ENCODE measurements around the gene CAPN5.

The CAPN5 gene

GRCh38 chr11:77155556-77156130 is 88.9 kb downstream of the CAPN5 start:
- Histone ChIP-seq H4K8ac (ENCODE audit: low read depth, low read length) (no peak overlapping the region), H3K9me3 (ENCODE audit: insufficient read depth, low read depth, low read length) (no peaks in the 10 kb centered on the region), H3K4me1 (ENCODE audit: control insufficient read depth in 1 of 2, insufficient read depth in 2 of 2, low read length in 2 of 2) (no peaks in the 10 kb centered on the region), H3K27me3 (ENCODE audit: insufficient read depth, low read length) (no peaks in the 10 kb centered on the region), H3K36me3 (ENCODE audit: control insufficient read depth in 1 of 2, insufficient read depth in 2 of 2, low read length in 2 of 2) (no peaks in the 10 kb centered on the region), H3K14ac (ENCODE audit: low read length) (no peak overlapping the region), H2BK120ac (ENCODE audit: insufficient read depth, low read length, poor library complexity) (no peak overlapping the region), H3K4me2 (ENCODE audit: low read length) (no peak overlapping the region), H3K79me1 (ENCODE audit: low read length) (no peaks in the 10 kb centered on the region), H2BK5ac (ENCODE audit: low read depth, low read length, poor library complexity) (no peak overlapping the region), H2AFZ (ENCODE audit: insufficient read depth, low read length, poor library complexity) (no peak overlapping the region), H2AK5ac (ENCODE audit: low read length) (no peak overlapping the region), H3K4me3 (ENCODE audit: low read depth, low read length) (no peak overlapping the region), H3K9ac (ENCODE audit: low read length) (no peak overlapping the region), H3K23ac (ENCODE audit: low read length) (no peak overlapping the region), H3K27ac (ENCODE audit: low read depth, low read length) (no peak overlapping the region), H3K18ac (ENCODE audit: low read length) (no peak overlapping the region), H3K79me2 (ENCODE audit: control insufficient read depth, insufficient read depth, low read length, poor library complexity) (no peaks in the 10 kb centered on the region), H3K4ac (ENCODE audit: low read depth, low read length) (no peak overlapping the region), H4K91ac (ENCODE audit: low read depth, low read length) (no peak overlapping the region), H4K12ac (ENCODE audit: low read depth, low read length) (no peak overlapping the region), H2BK12ac (ENCODE audit: low read length) (no peak overlapping the region)
- no CpG with 5 or more reads among the region's 13 CpGs for WGBS (ENCODE audit: extremely low coverage, insufficient coverage, insufficient read length)
- DNase-seq = no peak

- H3K27ac ChIP-seq (ENCODE audit: low read depth, low read length) = no peak overlapping the region
- DNase-seq = no peak
- H3K18ac ChIP-seq (ENCODE audit: low read length) = no peak overlapping the region
- no peaks in the 10 kb centered on the region for H3K9me3 ChIP-seq (ENCODE audit: insufficient read depth, low read depth, low read length)
- no peaks in the 10 kb centered on the region for H3K79me1 ChIP-seq (ENCODE audit: low read length)
- no peak overlapping the region for H4K8ac ChIP-seq (ENCODE audit: low read depth, low read length)
- no CpG with 5 or more reads among the region's 26 CpGs for WGBS (ENCODE audit: extremely low coverage, insufficient coverage, insufficient read length)
- no peak overlapping the region for H3K4me3 ChIP-seq (ENCODE audit: low read depth, low read length)
- H2BK12ac ChIP-seq (ENCODE audit: low read length) = no peak overlapping the region
- no peak overlapping the region for H3K4ac ChIP-seq (ENCODE audit: low read depth, low read length)
- H3K14ac ChIP-seq (ENCODE audit: low read length) = no peak overlapping the region
- no peak overlapping the region for H2AFZ ChIP-seq (ENCODE audit: insufficient read depth, low read length, poor library complexity)
- no peaks in the 10 kb centered on the region for H3K79me2 ChIP-seq (ENCODE audit: control insufficient read depth, insufficient read depth, low read length, poor library complexity)
- no peaks in the 10 kb centered on the region for H3K4me1 ChIP-seq (ENCODE audit: control insufficient read depth in 1 of 2, insufficient read depth in 2 of 2, low read length in 2 of 2)
- no peak overlapping the region for H2BK120ac ChIP-seq (ENCODE audit: insufficient read depth, low read length, poor library complexity)
- no peaks in the 10 kb centered on the region for H3K36me3 ChIP-seq (ENCODE audit: control insufficient read depth in 1 of 2, insufficient read depth in 2 of 2, low read length in 2 of 2)
- no peak overlapping the region for H3K23ac ChIP-seq (ENCODE audit: low read length)
- no peak overlapping the region for H3K4me2 ChIP-seq (ENCODE audit: low read length)
- no peaks in the 10 kb centered on the region for H3K27me3 ChIP-seq (ENCODE audit: insufficient read depth, low read length)
- no peak overlapping the region for H2AK5ac ChIP-seq (ENCODE audit: low read length)
- H4K12ac ChIP-seq (ENCODE audit: low read depth, low read length) = no peak overlapping the region
- no peak overlapping the region for H3K9ac ChIP-seq (ENCODE audit: low read length)
- no peak overlapping the region for H2BK5ac ChIP-seq (ENCODE audit: low read depth, low read length, poor library complexity)
- no peak overlapping the region for H4K91ac ChIP-seq (ENCODE audit: low read depth, low read length)
Measured at GRCh38 chr11:77156396-77157195, 89.8 kb downstream of the CAPN5 start.

- Histone ChIP-seq H2BK120ac (ENCODE audit: insufficient read depth, low read length, poor library complexity) (no peak overlapping the region), H4K91ac (ENCODE audit: low read depth, low read length) (no peak overlapping the region), H2BK12ac (ENCODE audit: low read length) (no peak overlapping the region), H3K79me2 (ENCODE audit: control insufficient read depth, insufficient read depth, low read length, poor library complexity) (no peaks in the 10 kb centered on the region), H3K4me2 (ENCODE audit: low read length) (no peak overlapping the region), H3K27me3 (ENCODE audit: insufficient read depth, low read length) (no peaks in the 10 kb centered on the region), H3K4me3 (ENCODE audit: low read depth, low read length) (peak overlapping the region; percentile 0), H3K79me1 (ENCODE audit: low read length) (no peaks in the 10 kb centered on the region), H3K27ac (ENCODE audit: low read depth, low read length) (no peak overlapping the region), H3K18ac (ENCODE audit: low read length) (no peak overlapping the region), H2AFZ (ENCODE audit: insufficient read depth, low read length, poor library complexity) (no peak overlapping the region), H4K12ac (ENCODE audit: low read depth, low read length) (no peak overlapping the region), H3K4ac (ENCODE audit: low read depth, low read length) (no peak overlapping the region), H3K14ac (ENCODE audit: low read length) (no peak overlapping the region), H2BK5ac (ENCODE audit: low read depth, low read length, poor library complexity) (no peak overlapping the region), H2AK5ac (ENCODE audit: low read length) (no peak overlapping the region), H3K9me3 (ENCODE audit: insufficient read depth, low read depth, low read length) (no peaks in the 10 kb centered on the region), H3K36me3 (ENCODE audit: control insufficient read depth in 1 of 2, insufficient read depth in 2 of 2, low read length in 2 of 2) (no peaks in the 10 kb centered on the region), H3K9ac (ENCODE audit: low read length) (no peak overlapping the region), H3K23ac (ENCODE audit: low read length) (no peak overlapping the region), H4K8ac (ENCODE audit: low read depth, low read length) (no peak overlapping the region), H3K4me1 (ENCODE audit: control insufficient read depth in 1 of 2, insufficient read depth in 2 of 2, low read length in 2 of 2) (no peaks in the 10 kb centered on the region)
- DNase-seq = peak; percentile 48 to 78
- WGBS (ENCODE audit: extremely low coverage, insufficient coverage, insufficient read length) = no CpG with 5 or more reads among the region's 19 CpGs
Measured at GRCh38 chr11:77158041-77158695, 91.4 kb downstream of the CAPN5 start.

- H3K4me3 ChIP-seq (ENCODE audit: low read depth, low read length) = no peak overlapping the region
- H3K9me3 ChIP-seq (ENCODE audit: insufficient read depth, low read depth, low read length) = no peaks in the 10 kb centered on the region
- H3K36me3 ChIP-seq (ENCODE audit: control insufficient read depth in 1 of 2, insufficient read depth in 2 of 2, low read length in 2 of 2) = no peaks in the 10 kb centered on the region
- H3K27me3 ChIP-seq (ENCODE audit: insufficient read depth, low read length) = no peaks in the 10 kb centered on the region
- H3K9ac ChIP-seq (ENCODE audit: low read length) = no peak overlapping the region
- no peak overlapping the region for H3K18ac ChIP-seq (ENCODE audit: low read length)
- no peak overlapping the region for H2AK5ac ChIP-seq (ENCODE audit: low read length)
- H3K27ac ChIP-seq (ENCODE audit: low read depth, low read length) = no peak overlapping the region
- no peaks in the 10 kb centered on the region for H3K4me1 ChIP-seq (ENCODE audit: control insufficient read depth in 1 of 2, insufficient read depth in 2 of 2, low read length in 2 of 2)
- no peak overlapping the region for H4K8ac ChIP-seq (ENCODE audit: low read depth, low read length)
- no peak overlapping the region for H2AFZ ChIP-seq (ENCODE audit: insufficient read depth, low read length, poor library complexity)
- no peaks in the 10 kb centered on the region for H3K79me1 ChIP-seq (ENCODE audit: low read length)
- no peak overlapping the region for H3K14ac ChIP-seq (ENCODE audit: low read length)
- no peak overlapping the region for H3K4me2 ChIP-seq (ENCODE audit: low read length)
- H2BK5ac ChIP-seq (ENCODE audit: low read depth, low read length, poor library complexity) = no peak overlapping the region
- no peaks in the 10 kb centered on the region for H3K79me2 ChIP-seq (ENCODE audit: control insufficient read depth, insufficient read depth, low read length, poor library complexity)
- no CpG with 5 or more reads among the region's 4 CpGs for WGBS (ENCODE audit: extremely low coverage, insufficient coverage, insufficient read length)
- no peak overlapping the region for H4K91ac ChIP-seq (ENCODE audit: low read depth, low read length)
- H3K4ac ChIP-seq (ENCODE audit: low read depth, low read length) = no peak overlapping the region
- H3K23ac ChIP-seq (ENCODE audit: low read length) = no peak overlapping the region
- H2BK12ac ChIP-seq (ENCODE audit: low read length) = no peak overlapping the region
- no peak for DNase-seq
- H2BK120ac ChIP-seq (ENCODE audit: insufficient read depth, low read length, poor library complexity) = no peak overlapping the region
- no peak overlapping the region for H4K12ac ChIP-seq (ENCODE audit: low read depth, low read length)
Measured at GRCh38 chr11:77159219-77159936, 92.6 kb downstream of the CAPN5 start.
